Mesenchymal stem cell (in vitro differentiated cells and primary cell): ENCODE measurements around the gene KLHL41.

Experiments used
- DNase-seq: peaks from one replicate; pipeline ENCODE4 v3.0.0-alpha.2; 2013
- H2AFZ ChIP-seq: one replicate; pipeline ENCODE4 v1.6.1; 2013; ENCODE audit warnings: low read depth, mild to moderate bottlenecking, control low read depth, inconsistent platforms, low read length, moderate library complexity
- H2AK5ac ChIP-seq: 2 replicates; pipeline ENCODE4 v1.6.1; 2013; ENCODE audit warnings: low read length, moderate library complexity, mild to moderate bottlenecking, inconsistent platforms; ENCODE audit not compliant: severe bottlenecking
- H2BK120ac ChIP-seq: one replicate; pipeline ENCODE4 v1.6.1; 2013; ENCODE audit warnings: low read depth, mild to moderate bottlenecking, inconsistent platforms, low read length, moderate library complexity
- H2BK12ac ChIP-seq, 2 experiments: one replicate each; pipeline ENCODE4 v1.6.1; 2013; ENCODE audit warnings: inconsistent platforms in 2 of 2, low read length in 2 of 2, mild to moderate bottlenecking in 2 of 2, moderate library complexity in 2 of 2, control low read depth in 1 of 2
- H2BK15ac ChIP-seq: one replicate; pipeline ENCODE4 v1.6.1; 2013; ENCODE audit warnings: mild to moderate bottlenecking, low read depth, inconsistent platforms; ENCODE audit not compliant: poor library complexity, severe bottlenecking
- H2BK5ac ChIP-seq: 2 replicates; pipeline ENCODE4 v1.6.1; 2013; ENCODE audit warnings: low read depth, mild to moderate bottlenecking, low read length, control low read depth, inconsistent platforms; ENCODE audit not compliant: poor library complexity, severe bottlenecking
- H3K14ac ChIP-seq, 2 experiments: one replicate each; pipeline ENCODE4 v1.6.1; 2013; ENCODE audit warnings: inconsistent platforms in 2 of 2, low read length in 2 of 2, control low read depth in 1 of 2, mild to moderate bottlenecking in 1 of 2, moderate library complexity in 1 of 2
- H3K18ac ChIP-seq, 2 experiments: one replicate each; pipeline ENCODE4 v1.6.1; 2013; ENCODE audit warnings: inconsistent platforms in 2 of 2, low read length in 2 of 2, control low read depth in 1 of 2, low read depth in 1 of 2, mild to moderate bottlenecking in 1 of 2
- H3K23ac ChIP-seq, 2 experiments: one replicate each; pipeline ENCODE4 v1.6.1; 2013; ENCODE audit warnings: inconsistent platforms in 2 of 2, low read length in 2 of 2, mild to moderate bottlenecking in 2 of 2, moderate library complexity in 2 of 2, control low read depth in 1 of 2
- H3K27ac ChIP-seq: 2 replicates; pipeline ENCODE4 v1.5.1; 2013; ENCODE audit warnings: mild to moderate bottlenecking, moderate library complexity, low read length, control low read depth, inconsistent platforms; ENCODE audit not compliant: poor library complexity, severe bottlenecking
- H3K27me3 ChIP-seq, 2 experiments: 2 replicates each; pipeline versions ENCODE4 v1.6.1 to v1.7.0; 2013; ENCODE audit warnings: low read length in 2 of 2, mild to moderate bottlenecking in 2 of 2, moderate library complexity in 2 of 2, control low read depth in 1 of 2, inconsistent platforms in 1 of 2; ENCODE audit not compliant: control insufficient read depth in 1 of 2, insufficient read depth in 1 of 2
- H3K36me3 ChIP-seq, 2 experiments: 2 replicates each; pipeline versions ENCODE4 v1.6.1 to v1.7.0; 2013; ENCODE audit warnings: low read length in 2 of 2, control low read depth in 1 of 2, inconsistent platforms in 1 of 2, low read depth in 1 of 2, mild to moderate bottlenecking in 1 of 2; ENCODE audit not compliant: insufficient read depth in 2 of 2, control insufficient read depth in 1 of 2
- H3K4ac ChIP-seq, 2 experiments: one replicate each; pipeline ENCODE4 v1.6.1; 2013; ENCODE audit warnings: inconsistent platforms in 2 of 2, low read length in 2 of 2, mild to moderate bottlenecking in 2 of 2, moderate library complexity in 2 of 2, control low read depth in 1 of 2, low read depth in 1 of 2
- H3K4me1 ChIP-seq: 2 replicates; pipeline ENCODE4 v1.6.1; 2013; ENCODE audit warnings: low read depth, low read length, control low read depth; ENCODE audit not compliant: control insufficient read depth, insufficient read depth
- H3K4me2 ChIP-seq: 2 replicates; pipeline ENCODE4 v1.6.1; 2013; ENCODE audit warnings: low read length, mild to moderate bottlenecking, inconsistent platforms; ENCODE audit not compliant: poor library complexity, severe bottlenecking
- H3K4me3 ChIP-seq, 2 experiments: 2 replicates each; pipeline versions ENCODE4 v1.5.1 to v1.7.0; 2013; ENCODE audit warnings: low read length in 2 of 2, mild to moderate bottlenecking in 2 of 2, control low read depth in 1 of 2, low read depth in 1 of 2; ENCODE audit not compliant: insufficient read depth in 1 of 2
- H3K79me1 ChIP-seq: replicated peaks from 2 replicates; pipeline ENCODE4 v1.6.1; 2013; ENCODE audit warnings: mild to moderate bottlenecking, control low read depth, low read length, inconsistent platforms; ENCODE audit not compliant: poor library complexity, severe bottlenecking
- H3K9ac ChIP-seq: 2 replicates; pipeline ENCODE4 v1.7.0; 2013; ENCODE audit warnings: mild to moderate bottlenecking, low read length, moderate library complexity
- H3K9me3 ChIP-seq: 2 replicates; pipeline ENCODE4 v1.7.0; 2013; ENCODE audit warnings: mild to moderate bottlenecking, low read length; ENCODE audit not compliant: control insufficient read depth
- H4K8ac ChIP-seq: one replicate; pipeline ENCODE4 v1.6.1; 2013; ENCODE audit warnings: inconsistent platforms, mild to moderate bottlenecking, low read length, moderate library complexity
- H4K91ac ChIP-seq: one replicate; pipeline ENCODE4 v1.6.1; 2013; ENCODE audit warnings: mild to moderate bottlenecking, low read length, inconsistent platforms
- WGBS: methylation state at CpG from one replicate; pipeline ENCODE4 v1.1.7; 2013; ENCODE audit warnings: mixed read lengths; 5-methylcytosine and 5-hydroxymethylcytosine counted together

Gene KLHL41

DNA sequence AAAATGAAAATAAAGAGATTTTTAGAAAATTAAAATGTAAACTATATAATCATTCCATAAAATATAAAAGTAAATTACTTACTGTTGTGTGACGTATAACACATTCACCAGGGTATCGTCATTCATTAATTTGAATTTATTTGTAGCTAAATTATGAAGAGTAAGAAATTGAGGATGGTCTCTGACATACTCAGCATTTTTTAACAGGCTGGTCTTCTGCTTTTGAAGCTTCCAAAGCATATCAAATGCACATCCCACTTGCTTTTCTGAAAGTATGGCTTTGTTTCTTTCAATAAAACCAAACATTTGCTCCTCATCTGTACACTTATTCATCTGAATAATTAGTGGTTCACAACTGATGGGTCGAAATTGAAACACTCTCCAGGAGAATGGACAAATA lies 62.1 kb downstream of the KLHL41 start:
- H4K8ac ChIP-seq, result no peak overlapping the region
- no peak overlapping the region for H3K9ac ChIP-seq
- H2AFZ ChIP-seq, result no peak overlapping the region
- H2BK5ac ChIP-seq, result no peak overlapping the region
- peaks cover 0 to 3% of the 10 kb centered on the region in 2 experiments for H3K36me3 ChIP-seq
- no peak overlapping the region for H3K18ac ChIP-seq
- no peak for DNase-seq
- H3K4ac ChIP-seq, result no peak overlapping the region
- H2AK5ac ChIP-seq, result no peak overlapping the region
- H4K91ac ChIP-seq, result no peak overlapping the region
- no peak overlapping the region for H3K14ac ChIP-seq
- H3K4me1 ChIP-seq, result no peaks in the 10 kb centered on the region
- no peaks in the 10 kb centered on the region for H3K9me3 ChIP-seq
- H2BK15ac ChIP-seq, result no peak overlapping the region
- peaks cover 9% of the 10 kb centered on the region for H3K79me1 ChIP-seq
- H3K4me3 ChIP-seq, result no peak overlapping the region
- H3K23ac ChIP-seq, result no peak overlapping the region
- H3K4me2 ChIP-seq, result no peak overlapping the region
- H3K27me3 ChIP-seq, result no peaks in the 10 kb centered on the region
- no peak overlapping the region for H3K27ac ChIP-seq
- WGBS, result 100% methylated on average over 1 of the region's 3 CpGs
- no peak overlapping the region for H2BK120ac ChIP-seq
- no peak overlapping the region for H2BK12ac ChIP-seq

DNA sequence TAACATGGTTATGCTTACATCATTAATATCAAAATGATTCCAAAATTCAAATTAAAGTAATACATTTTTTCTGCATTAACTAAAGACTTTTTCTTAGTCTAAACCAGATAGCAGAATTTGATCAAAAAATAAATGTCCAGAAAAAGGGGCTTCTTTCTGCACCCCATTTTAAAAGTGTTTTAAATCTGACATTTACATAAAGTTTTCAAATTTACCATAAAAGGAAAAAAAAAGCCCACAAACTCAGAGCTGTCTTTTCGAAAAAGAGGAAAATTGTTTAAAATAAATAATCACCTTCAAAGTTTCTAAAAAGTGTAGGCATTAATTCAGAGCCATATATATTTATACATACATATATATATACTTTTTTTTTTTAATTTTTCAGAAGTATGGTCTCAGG lies 62.7 kb downstream of the KLHL41 start:
- Histone ChIP-seq H2BK5ac (no peak overlapping the region), H2AK5ac (no peak overlapping the region), H3K4ac (no peak overlapping the region), H3K36me3 (peaks cover 0 to 3% of the 10 kb centered on the region in 2 experiments), H3K27me3 (no peaks in the 10 kb centered on the region), H2BK15ac (no peak overlapping the region), H2AFZ (no peak overlapping the region), H3K18ac (no peak overlapping the region), H2BK12ac (no peak overlapping the region), H3K9me3 (no peaks in the 10 kb centered on the region), H3K23ac (no peak overlapping the region), H4K8ac (no peak overlapping the region), H4K91ac (no peak overlapping the region), H2BK120ac (no peak overlapping the region), H3K27ac (no peak overlapping the region), H3K4me2 (no peak overlapping the region), H3K4me3 (no peak overlapping the region), H3K79me1 (peaks cover 9% of the 10 kb centered on the region), H3K14ac (no peak overlapping the region), H3K4me1 (no peaks in the 10 kb centered on the region), H3K9ac (peak overlapping the region; percentile 90)
- DNase-seq, result no peak
- no CpG with 5 or more reads among the region's 1 CpG for WGBS

DNA sequence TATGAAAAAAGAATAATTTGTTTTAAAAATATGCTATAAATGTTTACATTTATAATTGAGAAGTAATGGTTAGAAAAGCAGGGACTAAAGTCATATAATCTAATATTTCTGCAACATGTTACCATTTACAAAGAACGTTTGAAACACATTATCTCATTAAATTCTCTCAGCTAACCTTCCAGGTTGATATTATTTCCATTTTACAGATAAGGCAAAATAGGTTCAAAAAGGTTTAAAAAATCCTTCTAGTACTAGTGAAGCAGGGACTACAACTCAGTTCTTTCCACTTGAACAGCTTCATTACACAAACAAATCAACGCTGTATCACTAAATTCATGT lies 63.3 kb downstream of the KLHL41 start:
- H2BK120ac ChIP-seq, result no peak overlapping the region
- no peak for DNase-seq
- H3K4me2 ChIP-seq, result peak overlapping the region; percentile 94
- no peaks in the 10 kb centered on the region for H3K4me1 ChIP-seq
- peak overlapping the region in 1 of 2 experiments; percentile 93 for H3K4me3 ChIP-seq
- H3K9me3 ChIP-seq, result no peaks in the 10 kb centered on the region
- peaks cover 9% of the 10 kb centered on the region for H3K79me1 ChIP-seq
- no peak overlapping the region for H3K4ac ChIP-seq
- H2AK5ac ChIP-seq, result no peak overlapping the region
- H2BK15ac ChIP-seq, result no peak overlapping the region
- 0% methylated on average over 2 of the region's 2 CpGs for WGBS
- H3K27ac ChIP-seq, result no peak overlapping the region
- H3K27me3 ChIP-seq, result no peaks in the 10 kb centered on the region
- H2BK5ac ChIP-seq, result no peak overlapping the region
- H4K8ac ChIP-seq, result no peak overlapping the region
- H3K36me3 ChIP-seq, result peaks cover 0 to 3% of the 10 kb centered on the region in 2 experiments
- H3K9ac ChIP-seq, result peak overlapping the region; percentile 90
- no peak overlapping the region for H2BK12ac ChIP-seq
- no peak overlapping the region for H3K14ac ChIP-seq
- peak overlapping the region; percentile 82 for H2AFZ ChIP-seq
- no peak overlapping the region for H3K18ac ChIP-seq
- H3K23ac ChIP-seq, result no peak overlapping the region
- no peak overlapping the region for H4K91ac ChIP-seq

DNA sequence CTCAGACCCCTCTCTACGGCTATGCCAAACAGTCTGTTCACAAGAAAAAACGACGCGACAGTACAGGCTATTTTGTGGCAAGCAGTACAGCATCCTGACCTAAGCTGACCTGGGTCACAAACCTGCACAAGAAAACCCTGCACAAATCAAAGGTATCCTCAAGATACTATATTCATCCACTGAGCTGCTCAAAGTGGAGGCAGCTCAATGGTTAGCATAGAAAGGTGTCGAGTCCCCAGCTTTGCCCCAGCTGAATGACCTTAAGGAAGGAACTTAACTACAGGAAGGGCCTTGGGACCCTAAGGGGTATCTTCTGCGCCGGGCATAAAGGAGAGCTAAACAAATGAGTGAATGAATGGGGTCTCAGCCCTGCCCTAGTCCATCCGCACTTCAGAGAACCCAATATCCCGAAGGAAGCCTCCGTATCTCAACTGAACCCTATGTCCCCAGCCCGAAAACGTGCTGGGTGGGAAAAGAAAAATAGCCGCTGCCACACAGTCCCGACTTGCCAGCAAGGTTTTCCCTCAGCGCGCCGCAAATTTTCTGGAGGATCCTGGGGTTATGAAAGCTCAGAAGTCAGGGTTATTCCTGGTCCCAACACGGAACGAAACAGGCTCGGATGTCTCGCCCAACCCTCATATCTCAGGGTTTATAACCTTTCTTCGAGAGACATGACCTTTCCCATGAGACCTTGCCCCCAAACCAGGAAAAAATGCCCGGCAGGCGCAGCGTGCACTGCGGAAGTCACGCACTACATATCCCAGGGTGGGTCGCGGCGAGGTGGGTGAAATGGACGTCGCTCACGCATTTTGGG lies 63.9 kb downstream of the KLHL41 start, which contains the start of gene FASTKD1:
TSS of gene FASTKD1 (minus strand) at position 706 of the 814 bp plus-strand sequence. CDS start 1,836 bp downstream, outside the sequence.
- Histone ChIP-seq H3K14ac (peak within 1 kb of the TSS in 1 of 2 experiments; percentile 70), H2AK5ac (no peak within 1 kb of the TSS), H3K27ac (peak within 1 kb of the TSS; percentile 24), H2AFZ (peak within 1 kb of the TSS; percentile 82), H3K18ac (peak within 1 kb of the TSS; percentile 54 to 66), H3K36me3 (peaks cover 0 to 3% of the 10 kb centered on the region in 2 experiments), H3K9me3 (no peaks in the 10 kb centered on the region), H4K91ac (no peak within 1 kb of the TSS), H3K4me3 (peak within 1 kb of the TSS; percentile 66 to 93), H3K4ac (peak within 1 kb of the TSS in 1 of 2 experiments; percentile 32), H2BK15ac (no peak within 1 kb of the TSS), H2BK12ac (no peak within 1 kb of the TSS), H3K27me3 (no peaks in the 10 kb centered on the region), H2BK5ac (no peak within 1 kb of the TSS), H3K4me2 (peak within 1 kb of the TSS; percentile 94), H3K9ac (peak within 1 kb of the TSS; percentile 90), H3K4me1 (no peaks in the 10 kb centered on the region), H3K79me1 (peaks cover 9% of the 10 kb centered on the region), H2BK120ac (peak within 1 kb of the TSS; percentile 42), H3K23ac (no peak within 1 kb of the TSS), H4K8ac (peak within 1 kb of the TSS; percentile 71)
- DNase-seq, result peak; percentile 90
- WGBS, result under 1% methylated on average over 33 of the region's 33 CpGs
